GM06990 (cell line): Measurements from ENCODE around the gene SLC2A10.

ENCODE experiments used
- DNase-seq: peaks from one replicate; pipeline ENCODE4 v3.0.0-alpha.2; 2011; ENCODE audit not compliant: insufficient read length; ENCODE audit errors: extremely low read depth
- H3K27me3 ChIP-seq: replicated peaks from 2 replicates; pipeline ENCODE4 v1.6.0; 2011; ENCODE audit warnings: low read length; ENCODE audit not compliant: control insufficient read depth, insufficient read depth
- H3K36me3 ChIP-seq: 2 replicates; pipeline ENCODE4 v1.5.1; 2011; ENCODE audit warnings: low read length; ENCODE audit not compliant: control insufficient read depth, insufficient read depth
- H3K4me3 ChIP-seq: replicated peaks from 2 replicates; pipeline ENCODE4 v1.5.1; 2011; ENCODE audit warnings: low read depth, mild to moderate bottlenecking, control low read depth, low read length
- TF ChIP-seq, protein P1 (sequence below): IDR thresholded peaks from 2 replicates; pipeline ENCODE4 v1.5.1; 2011; ENCODE audit warnings: low read length, control low read depth, mild to moderate bottlenecking, inconsistent platforms; ENCODE audit not compliant: insufficient read depth, poor library complexity, severe bottlenecking

SLC2A10 gene

DNA sequence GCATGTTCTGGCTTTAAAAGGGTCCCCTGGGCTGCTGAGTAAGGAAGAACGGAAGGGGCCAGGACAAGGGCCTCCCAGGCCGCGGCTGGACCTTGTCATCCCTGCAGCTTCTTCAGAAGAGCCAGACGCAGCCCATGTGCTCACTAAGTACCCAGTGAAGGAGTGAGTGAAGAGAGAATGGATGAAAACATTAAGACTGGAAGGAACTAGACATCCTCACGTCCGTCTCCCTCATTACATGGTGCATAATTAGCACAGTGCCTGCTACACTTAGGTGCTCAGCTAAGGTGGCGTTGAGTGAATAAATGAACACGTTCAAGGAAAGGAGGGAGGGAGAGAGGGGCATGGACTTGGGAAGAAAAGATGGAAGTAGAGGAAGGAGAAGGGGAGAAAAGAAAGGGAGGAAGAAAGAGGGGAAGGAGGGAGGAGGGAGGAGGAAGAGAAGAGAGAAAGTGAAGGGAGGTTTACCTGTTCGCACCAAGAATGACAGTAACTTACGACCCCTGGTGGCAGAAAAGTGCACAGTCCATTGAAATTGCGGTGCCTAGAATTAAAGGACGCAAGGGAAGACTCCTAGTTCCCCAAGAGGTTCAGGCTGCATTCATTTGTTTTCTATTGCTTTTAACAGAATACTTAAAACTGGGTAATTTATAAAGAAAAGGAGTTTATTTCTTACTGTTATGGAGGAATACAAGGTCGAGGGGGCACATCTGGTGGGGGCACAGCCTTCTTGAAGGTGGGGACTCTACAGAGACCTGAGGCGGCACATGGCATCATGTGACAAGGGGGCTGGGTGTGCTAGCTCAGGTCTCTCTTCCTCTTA is 28.2 kb upstream of the SLC2A10 start:
- TF ChIP-seq, protein P1, sequence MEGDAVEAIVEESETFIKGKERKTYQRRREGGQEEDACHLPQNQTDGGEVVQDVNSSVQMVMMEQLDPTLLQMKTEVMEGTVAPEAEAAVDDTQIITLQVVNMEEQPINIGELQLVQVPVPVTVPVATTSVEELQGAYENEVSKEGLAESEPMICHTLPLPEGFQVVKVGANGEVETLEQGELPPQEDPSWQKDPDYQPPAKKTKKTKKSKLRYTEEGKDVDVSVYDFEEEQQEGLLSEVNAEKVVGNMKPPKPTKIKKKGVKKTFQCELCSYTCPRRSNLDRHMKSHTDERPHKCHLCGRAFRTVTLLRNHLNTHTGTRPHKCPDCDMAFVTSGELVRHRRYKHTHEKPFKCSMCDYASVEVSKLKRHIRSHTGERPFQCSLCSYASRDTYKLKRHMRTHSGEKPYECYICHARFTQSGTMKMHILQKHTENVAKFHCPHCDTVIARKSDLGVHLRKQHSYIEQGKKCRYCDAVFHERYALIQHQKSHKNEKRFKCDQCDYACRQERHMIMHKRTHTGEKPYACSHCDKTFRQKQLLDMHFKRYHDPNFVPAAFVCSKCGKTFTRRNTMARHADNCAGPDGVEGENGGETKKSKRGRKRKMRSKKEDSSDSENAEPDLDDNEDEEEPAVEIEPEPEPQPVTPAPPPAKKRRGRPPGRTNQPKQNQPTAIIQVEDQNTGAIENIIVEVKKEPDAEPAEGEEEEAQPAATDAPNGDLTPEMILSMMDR: peak; percentile 81
- DNase-seq: no peak

DNA sequence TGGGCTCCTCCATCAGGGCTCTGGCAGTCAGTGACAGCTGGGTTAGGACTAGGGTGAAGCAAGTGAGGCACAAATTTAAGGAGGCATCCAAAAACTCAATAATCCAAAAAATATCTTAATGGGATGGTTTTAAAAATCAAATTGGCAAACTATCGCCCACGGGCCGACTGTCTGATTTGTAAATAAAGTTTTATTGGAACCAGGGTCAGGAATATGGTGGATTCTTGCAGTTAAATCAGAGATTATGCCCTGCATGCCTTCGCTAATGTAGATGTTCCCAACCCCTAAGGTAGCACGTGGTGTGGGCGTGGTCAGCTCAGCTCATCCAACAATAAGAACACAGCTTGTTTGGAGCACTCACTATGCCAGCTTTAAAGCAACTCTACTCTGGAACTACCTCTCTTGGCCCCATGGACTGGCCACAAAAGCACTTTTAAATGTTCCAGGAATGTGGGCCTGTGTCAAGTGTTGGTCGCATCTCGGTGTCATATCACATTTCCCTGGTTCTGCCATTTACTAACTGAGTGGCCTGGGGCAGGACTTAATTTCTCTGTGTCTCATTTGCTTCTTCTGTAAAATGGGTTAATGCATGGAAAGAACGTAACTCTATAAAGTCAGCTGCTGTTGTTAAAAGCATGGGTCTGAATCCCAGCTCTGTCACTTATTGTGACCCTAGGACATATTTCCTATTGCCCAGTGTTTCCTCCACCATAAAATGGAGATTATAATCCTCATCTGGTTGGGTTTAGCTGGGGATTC is 27.2 kb upstream of the SLC2A10 start:
- TF ChIP-seq, protein P1: no peak
- DNase-seq: no peak
- no peak overlapping the region for H3K4me3 ChIP-seq
- peaks cover 2% of the 10 kb centered on the region for H3K36me3 ChIP-seq
- H3K27me3 ChIP-seq: no peaks in the 10 kb centered on the region

More for the DNA sequence above, 28.2 kb upstream of the SLC2A10 start:
- H3K4me3 ChIP-seq: no peak overlapping the region
- peaks cover 2% of the 10 kb centered on the region for H3K36me3 ChIP-seq
- no peaks in the 10 kb centered on the region for H3K27me3 ChIP-seq

- TF ChIP-seq, protein P1: no peak
- no peak for DNase-seq
- Histone ChIP-seq H3K36me3 (peaks cover 2% of the 10 kb centered on the region), H3K4me3 (no peak overlapping the region), H3K27me3 (no peaks in the 10 kb centered on the region)
Observed at GRCh38 chr20:46683011-46683667, 26.3 kb upstream of the SLC2A10 start.

DNA sequence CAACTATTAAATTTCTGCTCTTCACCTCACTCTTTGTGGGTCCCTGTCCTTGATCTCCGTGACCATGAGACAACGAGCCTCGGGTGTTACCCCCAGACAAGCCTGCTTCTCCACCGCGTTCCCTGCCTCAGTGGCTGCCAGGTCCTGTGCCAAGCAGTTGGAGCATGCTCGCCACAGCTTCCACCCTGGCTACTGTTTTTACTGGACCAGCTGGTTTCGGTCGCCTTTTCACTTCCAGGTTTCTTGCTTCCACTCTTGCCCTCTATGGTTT is 25.8 kb upstream of the SLC2A10 start:
- no peak for DNase-seq
- no peak overlapping the region for H3K4me3 ChIP-seq
- TF ChIP-seq, protein P1: no peak
- no peaks in the 10 kb centered on the region for H3K27me3 ChIP-seq
- H3K36me3 ChIP-seq: peaks cover 2% of the 10 kb centered on the region

GRCh38 chr20:46683939-46684750 is 25.3 kb upstream of the SLC2A10 start:
- H3K36me3 ChIP-seq: peaks cover 2% of the 10 kb centered on the region
- no peak for DNase-seq
- H3K4me3 ChIP-seq: no peak overlapping the region
- TF ChIP-seq, protein P1: no peak
- H3K27me3 ChIP-seq: no peaks in the 10 kb centered on the region
